ENCODE data around the gene SLC32A1.

DNA sequence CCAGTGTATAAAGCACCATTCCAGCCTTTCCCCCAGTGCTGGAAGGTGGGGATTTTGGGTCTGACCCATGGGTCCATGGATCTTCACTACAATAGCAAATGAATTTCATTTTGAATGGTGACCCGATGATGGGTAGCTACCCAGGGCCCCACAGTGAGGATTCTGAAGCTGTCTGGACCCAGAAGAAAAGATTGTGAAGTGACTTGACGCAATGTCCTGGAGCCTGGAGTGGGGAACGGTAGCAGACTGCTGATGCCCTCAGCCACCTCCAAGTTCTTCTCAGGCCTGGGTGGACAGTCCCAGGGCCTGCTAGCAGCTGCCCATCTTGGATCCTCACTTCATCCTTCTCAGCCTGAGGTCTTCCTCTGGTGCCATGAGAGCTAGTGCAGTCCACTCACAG is 23.4 kb upstream of the SLC32A1 start:
- TF ChIP-seq, protein P1, sequence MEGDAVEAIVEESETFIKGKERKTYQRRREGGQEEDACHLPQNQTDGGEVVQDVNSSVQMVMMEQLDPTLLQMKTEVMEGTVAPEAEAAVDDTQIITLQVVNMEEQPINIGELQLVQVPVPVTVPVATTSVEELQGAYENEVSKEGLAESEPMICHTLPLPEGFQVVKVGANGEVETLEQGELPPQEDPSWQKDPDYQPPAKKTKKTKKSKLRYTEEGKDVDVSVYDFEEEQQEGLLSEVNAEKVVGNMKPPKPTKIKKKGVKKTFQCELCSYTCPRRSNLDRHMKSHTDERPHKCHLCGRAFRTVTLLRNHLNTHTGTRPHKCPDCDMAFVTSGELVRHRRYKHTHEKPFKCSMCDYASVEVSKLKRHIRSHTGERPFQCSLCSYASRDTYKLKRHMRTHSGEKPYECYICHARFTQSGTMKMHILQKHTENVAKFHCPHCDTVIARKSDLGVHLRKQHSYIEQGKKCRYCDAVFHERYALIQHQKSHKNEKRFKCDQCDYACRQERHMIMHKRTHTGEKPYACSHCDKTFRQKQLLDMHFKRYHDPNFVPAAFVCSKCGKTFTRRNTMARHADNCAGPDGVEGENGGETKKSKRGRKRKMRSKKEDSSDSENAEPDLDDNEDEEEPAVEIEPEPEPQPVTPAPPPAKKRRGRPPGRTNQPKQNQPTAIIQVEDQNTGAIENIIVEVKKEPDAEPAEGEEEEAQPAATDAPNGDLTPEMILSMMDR (IDR thresholded peaks at IDR 0.05): no peak
- no peak for TF ChIP-seq POLR2A (IDR thresholded peaks at IDR 0.05)

All from testis (tissue), 2 donors.